Measurements from ENCODE around the gene C1QTNF4. TPM values are rescaled to one million over a fixed set of nuclear protein-coding genes. Genes with fewer than 3 reads are reported as not detected.
A peak's percentile ranks its signal among the peaks of the same experiment; 100 is the strongest.

C1QTNF4 gene
- total and polyA plus RNA-seq, 2 of the 13 experiments (the other 11 are each of a cell fraction or from before 2014, with no cell fraction given) = not detected

GRCh38 chr11:47587723-47588326 lies 6.4 kb downstream of the C1QTNF4 start (continued):
- TF ChIP-seq GTF3A (CRISPR knock-in tag; conservative IDR thresholded peaks at IDR 0.05) = no peak; the same call in 1 of the 2 replicates
- TF ChIP-seq RBAK (CRISPR knock-in tag; IDR thresholded peaks at IDR 0.05) = no peak
- TF ChIP-seq, protein P1, sequence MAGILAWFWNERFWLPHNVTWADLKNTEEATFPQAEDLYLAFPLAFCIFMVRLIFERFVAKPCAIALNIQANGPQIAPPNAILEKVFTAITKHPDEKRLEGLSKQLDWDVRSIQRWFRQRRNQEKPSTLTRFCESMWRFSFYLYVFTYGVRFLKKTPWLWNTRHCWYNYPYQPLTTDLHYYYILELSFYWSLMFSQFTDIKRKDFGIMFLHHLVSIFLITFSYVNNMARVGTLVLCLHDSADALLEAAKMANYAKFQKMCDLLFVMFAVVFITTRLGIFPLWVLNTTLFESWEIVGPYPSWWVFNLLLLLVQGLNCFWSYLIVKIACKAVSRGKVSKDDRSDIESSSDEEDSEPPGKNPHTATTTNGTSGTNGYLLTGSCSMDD (CRISPR knock-in tag; IDR thresholded peaks at IDR 0.05) = 0 out of 2 replicates have a peak, but pooled peaks have one; percentile 31
- TF ChIP-seq HDAC1 (CRISPR knock-in tag; IDR thresholded peaks at IDR 0.05) = peak; percentile 36; the same call in 1 of the 2 replicates
- peak; percentile 86; the same call in 1 of the 2 replicates for TF ChIP-seq ARID2 (CRISPR knock-in tag; IDR thresholded peaks at IDR 0.05; ENCODE audit: borderline replicate concordance)
- TF ChIP-seq ZNF205 (CRISPR knock-in tag; IDR thresholded peaks at IDR 0.05) = no peak
- 0 out of 2 replicates have a peak, but pooled peaks have one; percentile 37 for TF ChIP-seq DR1 (CRISPR knock-in tag; IDR thresholded peaks at IDR 0.05)
- TF ChIP-seq DZIP1 (CRISPR knock-in tag; IDR thresholded peaks at IDR 0.05) = no peak
- TF ChIP-seq ZNF547 (CRISPR knock-in tag; IDR thresholded peaks at IDR 0.05) = 0 out of 2 replicates have a peak, but pooled peaks have one; percentile 12
- peak; percentile 46; the same call in 1 of the 2 replicates for TF ChIP-seq TBX2 (CRISPR knock-in tag; IDR thresholded peaks at IDR 0.05; ENCODE audit: borderline replicate concordance)
- TF ChIP-seq CAMTA2 (CRISPR knock-in tag; IDR thresholded peaks at IDR 0.05; ENCODE audit: borderline replicate concordance) = no peak
- peak; percentile 73 for TF ChIP-seq ZFY (CRISPR knock-in tag; IDR thresholded peaks at IDR 0.05)
- 0 out of 2 replicates have a peak, but pooled peaks have one; percentile 37 for TF ChIP-seq IRF9 (CRISPR knock-in tag; IDR thresholded peaks at IDR 0.05; ENCODE audit: borderline replicate concordance)
- TF ChIP-seq HNF4G (IDR thresholded peaks at IDR 0.05; ENCODE audit: borderline replicate concordance, low read depth, low read length) = peak; percentile 29; the same call in 1 of the 2 replicates
- no peak for TF ChIP-seq HNF4G (CRISPR knock-in tag; IDR thresholded peaks at IDR 0.05; ENCODE audit: borderline replicate concordance, low read depth)
- no peak for TF ChIP-seq ZBTB34 (CRISPR knock-in tag; IDR thresholded peaks at IDR 0.05)
- TF ChIP-seq GABPA (IDR thresholded peaks at IDR 0.05; ENCODE audit: low read depth, low read length) = peak; percentile 32; the same call in 1 of the 2 replicates
- peak; percentile 80 for TF ChIP-seq GABPA (CRISPR knock-in tag; IDR thresholded peaks at IDR 0.05; ENCODE audit: low read depth)
- TF ChIP-seq FLYWCH1 (CRISPR knock-in tag; IDR thresholded peaks at IDR 0.05) = no peak
- TF ChIP-seq HOMEZ (CRISPR knock-in tag; IDR thresholded peaks at IDR 0.05; ENCODE audit: low read depth) = no peak
- no peak for TF ChIP-seq SOX6 (IDR thresholded peaks at IDR 0.05)
- TF ChIP-seq SOX6 (CRISPR knock-in tag; IDR thresholded peaks at IDR 0.05) = no peak
- 0 out of 2 replicates have a peak, but pooled peaks have one; percentile 29 for TF ChIP-seq ZMAT3 (CRISPR knock-in tag; conservative IDR thresholded peaks at IDR 0.05)
- no peak for TF ChIP-seq NCOA1 (CRISPR knock-in tag; IDR thresholded peaks at IDR 0.05)
